Globus pallidus (tissue), 1 donor: Measurements from ENCODE around the gene MYLK.
A peak's percentile ranks its signal among the peaks of the same experiment; 100 is the strongest.
"Not testable (repeated sequence)": the region's sequence is repeated elsewhere in the genome, so short reads cannot be mapped to it uniquely, and the experiment has no call there.

Experiments
- DNase-seq: peaks from one replicate; pipeline ENCODE4 v3.0.0-alpha.2; 2015; ENCODE audit warnings: low spot score

Gene MYLK

DNA sequence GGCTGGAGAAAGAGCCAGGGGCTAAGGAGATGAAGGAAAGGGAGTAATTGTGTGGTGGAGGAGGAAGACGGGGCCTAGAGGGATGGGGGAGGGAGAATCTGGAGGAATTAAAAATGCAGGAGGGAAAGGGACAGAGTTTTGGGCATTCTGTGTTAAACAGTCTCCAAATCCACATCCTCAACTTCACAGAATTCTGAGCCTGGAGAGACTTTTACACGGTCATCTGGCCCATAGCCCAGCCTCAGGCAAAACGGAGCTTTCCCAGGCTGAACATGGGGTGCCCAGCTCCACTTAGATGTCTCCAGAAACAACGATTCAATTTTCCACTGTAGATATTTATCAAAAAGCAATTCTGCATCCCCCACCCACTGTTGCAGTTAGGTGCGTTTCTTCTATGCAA lies 161.7 kb downstream of the MYLK start:
- no peak for DNase-seq

DNA sequence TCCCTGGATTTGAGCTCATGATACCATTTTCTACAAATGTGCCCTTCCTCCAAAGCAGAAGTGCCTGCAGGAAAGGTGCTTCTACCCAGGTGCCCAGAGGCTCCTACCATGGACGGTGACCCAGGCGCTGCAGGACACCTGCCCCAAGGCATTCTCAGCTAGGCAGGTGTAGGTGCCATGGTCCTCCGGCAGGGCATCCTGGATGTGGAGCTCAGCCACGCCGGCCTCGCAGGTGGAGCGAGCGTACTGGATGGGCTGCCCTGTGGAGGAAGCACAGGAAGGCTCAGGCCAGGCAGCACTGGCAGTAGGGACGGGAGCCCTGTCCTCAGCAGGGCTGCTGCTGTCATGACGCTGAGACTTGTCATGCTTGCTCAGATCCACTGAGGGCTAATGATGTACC lies 162.1 kb downstream of the MYLK start:
- DNase-seq: no peak

DNA sequence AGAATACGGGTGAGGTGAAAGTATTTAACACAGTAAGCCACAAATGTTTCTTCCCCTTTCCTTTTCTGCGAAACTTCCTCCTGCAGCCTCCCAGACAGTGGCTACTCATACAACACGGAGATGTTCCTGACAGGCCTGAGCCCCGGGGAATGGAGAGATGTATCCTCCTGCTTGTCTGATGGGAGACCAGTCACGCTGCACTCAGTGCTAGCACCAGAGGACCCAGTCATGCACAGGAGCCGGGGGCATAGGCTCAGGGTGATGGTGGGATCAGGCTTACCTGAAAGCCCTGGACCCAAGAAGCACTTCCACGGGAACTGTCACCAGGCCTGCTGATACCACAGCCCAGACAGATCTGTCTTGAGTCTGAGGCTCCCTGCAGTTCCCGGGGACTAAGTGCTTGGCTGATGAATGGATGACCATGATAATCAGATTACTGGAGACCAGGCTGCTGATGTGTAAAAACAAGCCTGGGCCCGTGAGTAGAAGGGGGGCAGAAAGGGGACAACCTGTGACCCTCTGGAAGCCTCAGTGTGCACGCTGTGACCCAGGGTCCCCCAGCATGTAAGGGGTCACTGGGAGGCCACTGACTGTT lies 162.9 kb downstream of the MYLK start:
- not testable (repeated sequence) for DNase-seq

DNA sequence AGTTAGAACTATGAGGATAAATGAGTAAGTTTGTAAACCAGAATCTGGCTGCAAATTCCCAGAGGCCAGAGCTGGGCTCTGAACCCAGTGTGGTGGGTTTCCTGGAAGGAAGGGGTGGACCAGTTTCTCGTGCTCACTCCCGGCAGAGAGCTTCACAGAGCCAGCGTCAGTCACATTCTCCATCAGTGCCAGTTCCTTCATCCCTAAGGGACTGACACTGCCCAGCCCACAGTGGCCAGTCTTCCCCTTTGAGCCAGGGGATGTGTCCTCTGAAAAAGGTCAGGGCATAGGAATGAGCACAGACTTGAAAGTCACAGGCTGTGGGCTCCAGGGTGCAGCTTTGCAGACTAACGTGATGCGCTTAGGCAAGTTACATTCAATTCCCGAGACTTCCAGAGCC lies 163.5 kb downstream of the MYLK start:
- no peak for DNase-seq

DNA sequence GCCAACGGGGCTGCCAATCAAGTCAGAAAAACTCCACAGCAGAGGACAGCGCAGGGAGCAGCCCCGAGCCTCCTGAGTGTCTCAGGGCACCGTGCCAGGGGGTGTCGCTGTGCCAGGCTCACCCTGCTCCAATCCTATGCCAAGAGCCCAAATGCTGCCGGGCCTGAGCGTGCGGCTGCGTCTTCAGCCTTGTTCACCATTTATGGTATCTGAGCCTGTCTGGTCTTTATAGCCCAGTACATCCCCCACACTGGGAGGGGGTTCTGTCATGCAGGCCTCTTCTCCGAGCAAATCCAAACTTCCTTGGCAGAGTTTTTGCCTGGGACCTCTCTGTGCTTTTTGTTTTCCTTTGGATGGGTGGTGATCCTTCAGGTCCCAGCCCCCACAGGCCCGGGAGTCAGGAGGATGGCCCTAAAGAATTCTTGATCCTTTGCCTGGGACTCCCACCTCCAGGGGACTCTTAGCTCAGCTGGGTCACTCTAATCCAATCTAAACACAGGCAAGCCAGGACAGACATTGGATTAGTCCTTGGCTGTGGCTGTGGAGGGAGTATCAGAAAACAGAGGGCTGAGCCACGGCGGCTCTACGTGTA lies 164.2 kb downstream of the MYLK start:
- DNase-seq: no peak

DNA sequence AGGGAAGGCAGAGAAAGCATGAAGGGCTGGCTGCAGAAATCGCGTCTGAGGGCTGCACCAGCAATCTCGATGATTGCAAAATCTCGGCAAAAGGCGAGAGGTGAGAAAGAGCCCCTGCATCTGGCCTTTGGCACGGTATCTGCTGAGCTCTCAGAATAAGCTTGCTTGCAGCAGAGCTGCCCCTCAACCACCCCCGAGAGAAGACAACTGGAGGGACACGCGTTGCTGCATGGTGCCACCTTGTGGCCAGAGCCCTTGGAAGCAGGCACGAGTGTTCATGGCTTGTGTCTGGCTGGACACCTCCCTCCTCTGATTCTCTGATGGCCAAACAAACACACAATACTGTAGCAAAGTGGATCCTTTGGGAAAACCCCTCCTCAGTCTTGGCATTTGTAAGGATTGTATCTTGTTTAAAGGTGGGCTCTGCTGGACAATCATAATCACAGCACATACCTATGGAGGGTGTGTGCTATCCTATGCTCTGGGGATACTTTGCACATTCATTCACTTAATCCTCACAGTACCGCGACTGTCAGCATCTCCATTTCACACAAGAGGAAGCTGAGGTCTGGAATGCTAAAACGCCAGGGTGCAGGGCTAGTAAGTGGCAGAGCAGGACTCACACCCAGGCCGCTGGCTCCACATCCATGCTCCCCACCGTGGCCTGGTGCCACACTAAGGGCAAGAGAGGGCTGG lies 164.9 kb downstream of the MYLK start:
- peak; percentile 71 for DNase-seq

DNA sequence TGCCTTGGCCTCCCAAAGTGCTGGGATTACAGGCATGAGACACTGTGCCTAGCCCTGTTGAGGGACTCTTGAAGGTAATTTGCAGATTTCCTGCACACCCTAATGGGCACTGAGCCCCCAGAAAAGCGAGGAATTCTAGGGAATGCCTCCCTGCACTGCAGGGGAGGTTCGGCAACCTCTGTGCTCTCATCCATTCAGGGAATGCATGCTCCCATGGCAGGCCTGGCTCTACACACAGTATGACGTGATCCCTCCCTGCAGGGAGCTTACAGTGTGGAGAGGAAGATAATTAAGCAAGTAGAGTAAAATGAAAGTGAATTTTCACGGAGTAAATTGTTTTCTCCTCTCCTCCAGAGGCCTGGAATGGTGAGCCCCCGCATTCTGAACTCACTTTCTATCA lies 166.0 kb downstream of the MYLK start:
- DNase-seq: no peak

DNA sequence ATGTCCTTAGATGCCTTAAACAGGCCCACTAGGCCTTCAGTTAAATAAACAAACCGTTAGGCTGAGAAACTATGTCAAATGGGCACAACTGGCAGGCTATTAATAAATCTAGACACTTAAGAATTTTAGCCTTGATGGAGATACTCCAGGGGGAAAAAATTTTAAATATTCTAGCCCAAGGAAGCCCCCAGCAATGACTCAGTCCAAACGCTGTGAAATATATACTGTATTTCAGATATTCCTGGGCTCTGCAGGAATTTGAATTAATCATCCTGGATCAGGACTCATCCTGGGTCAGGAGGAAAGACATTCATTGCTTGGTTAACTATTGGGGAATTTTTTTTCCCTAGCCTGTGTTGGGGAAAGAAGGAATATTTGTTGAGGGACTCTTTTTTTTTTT lies 166.7 kb downstream of the MYLK start:
- not testable (repeated sequence) for DNase-seq

DNA sequence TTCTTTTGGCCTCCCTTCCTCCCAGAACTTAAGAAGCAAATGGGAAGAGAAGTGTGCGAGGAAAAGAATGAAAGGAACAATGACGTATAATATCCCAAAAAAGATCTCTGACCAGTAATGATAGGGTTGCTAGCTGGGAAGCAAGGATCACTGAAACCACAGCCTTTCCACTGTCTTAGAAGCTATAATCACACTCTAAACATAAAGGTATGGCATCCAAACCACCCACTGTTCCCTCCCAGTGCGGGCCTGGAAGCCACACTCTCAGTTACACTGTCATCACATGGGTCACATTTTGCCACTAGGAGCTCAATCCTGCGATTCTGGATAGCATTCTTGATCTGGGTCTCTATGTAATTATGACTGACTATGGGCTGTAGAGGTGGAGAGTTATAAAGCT lies 167.7 kb downstream of the MYLK start:
- DNase-seq: no peak

DNA sequence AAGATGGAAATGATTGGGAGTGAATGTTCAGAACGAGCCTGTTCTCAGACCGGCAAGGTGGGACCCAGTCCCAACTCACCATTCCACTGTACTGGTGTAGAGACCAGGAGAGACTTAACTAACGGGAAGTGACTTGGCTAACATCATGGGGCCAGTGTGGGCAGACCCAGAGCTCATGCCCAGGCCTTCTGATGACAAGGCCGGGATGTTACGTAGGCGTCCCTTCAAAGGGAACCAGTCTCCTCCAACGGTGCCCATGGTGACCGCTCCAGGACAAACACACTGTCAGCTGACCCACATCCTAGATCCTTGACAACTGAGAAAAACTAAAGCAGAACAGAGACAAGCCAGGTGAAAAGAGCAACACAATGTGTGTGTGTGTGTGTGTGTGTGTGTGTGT lies 170.9 kb downstream of the MYLK start:
- DNase-seq: no peak

DNA sequence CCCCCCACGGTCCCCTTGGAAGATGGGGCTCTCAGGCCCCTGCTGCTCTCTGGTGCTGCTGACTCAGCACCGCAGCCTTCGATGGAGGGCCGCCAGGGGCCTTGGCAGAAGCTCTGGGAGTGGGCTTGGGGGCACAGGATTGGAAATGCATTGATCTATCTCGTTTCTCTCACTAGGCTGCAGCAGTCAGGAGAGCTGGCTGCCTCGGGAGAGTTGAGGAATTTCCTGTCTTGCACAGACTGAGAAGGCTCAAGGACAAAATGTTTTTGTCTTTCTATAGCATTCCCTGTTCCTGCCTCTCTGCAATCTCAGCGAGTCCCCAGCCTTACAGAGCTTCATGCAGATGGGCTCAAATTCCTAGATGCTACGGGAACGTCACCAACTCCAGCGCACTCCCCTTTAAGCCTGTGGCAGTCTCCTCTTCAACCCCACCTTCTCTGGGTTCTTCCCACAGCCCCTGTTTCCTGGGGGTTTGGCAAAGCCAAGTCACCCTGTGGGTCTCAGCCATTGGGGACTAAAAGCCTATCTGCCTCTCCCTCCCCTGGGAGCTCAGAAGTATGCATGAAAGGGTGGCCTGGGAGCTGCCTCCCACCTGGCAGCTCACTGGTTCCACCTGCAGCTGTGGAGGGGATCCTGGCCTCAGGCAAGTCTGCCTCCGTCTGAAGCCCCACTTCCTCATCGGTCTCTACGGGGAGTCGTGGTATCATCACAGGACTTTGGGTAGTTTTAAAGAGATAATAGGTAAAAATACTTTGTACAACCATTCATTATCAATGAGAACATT lies 171.9 kb downstream of the MYLK start:
- DNase-seq: no peak

DNA sequence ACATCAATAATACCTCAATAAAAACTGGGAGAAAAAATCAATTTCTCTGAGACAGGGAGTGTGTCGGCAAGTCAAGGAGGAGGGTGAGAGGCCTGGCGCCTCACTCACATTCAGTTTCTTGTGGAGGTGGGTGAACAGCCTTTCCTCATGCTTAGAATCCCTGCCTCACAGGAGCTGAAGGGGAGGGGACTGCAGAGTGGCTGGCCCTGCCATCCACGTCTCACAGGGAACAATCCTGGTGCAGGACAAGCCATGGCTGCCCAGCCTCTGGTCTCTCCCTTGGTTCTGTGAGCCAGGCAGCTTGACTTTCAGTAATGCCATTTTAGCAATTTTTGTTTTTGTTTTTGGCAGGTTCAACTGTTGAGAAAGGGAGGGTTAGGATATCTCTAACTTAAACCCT lies 172.8 kb downstream of the MYLK start:
- no peak for DNase-seq

DNA sequence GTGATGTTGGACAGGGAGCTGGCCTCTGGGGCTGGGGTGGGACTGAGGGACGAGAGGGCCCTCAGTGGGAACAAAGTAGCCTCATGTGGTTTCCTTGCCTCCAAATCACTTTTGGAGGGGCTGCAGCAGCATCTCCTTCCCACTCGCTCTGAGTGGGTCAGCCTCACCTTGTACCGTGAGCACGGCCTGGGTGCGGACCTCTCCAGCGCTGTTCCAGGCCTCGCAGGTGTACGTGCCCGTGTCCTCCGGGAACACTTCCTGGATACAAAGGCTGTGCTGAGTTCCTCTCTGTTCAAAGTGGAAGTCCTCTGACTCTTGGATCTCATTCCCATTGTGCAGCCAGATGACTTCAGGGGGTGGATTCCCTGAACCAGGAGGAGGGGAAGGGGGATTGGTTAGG lies 175.6 kb downstream of the MYLK start:
- DNase-seq: no peak

DNA sequence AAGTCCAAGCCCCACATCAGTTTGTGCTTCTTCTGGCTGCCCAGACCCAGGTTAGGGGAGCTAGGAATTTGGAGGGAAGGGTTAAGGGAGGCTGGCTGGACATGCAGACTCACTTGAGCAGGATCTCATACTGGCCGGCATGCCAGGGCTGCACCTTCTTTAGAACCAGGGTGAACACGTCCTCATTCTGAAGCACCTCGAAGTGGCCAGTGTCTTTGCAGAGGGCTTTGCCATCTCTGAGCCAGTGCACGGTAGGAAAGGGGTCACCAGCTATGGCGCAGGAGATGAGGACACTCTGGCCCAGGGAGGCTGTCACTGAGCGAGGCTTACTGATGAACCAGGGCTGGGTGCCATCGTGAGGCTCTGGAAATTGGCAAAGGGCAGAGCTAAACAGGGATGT lies 176.5 kb downstream of the MYLK start:
- DNase-seq: not testable (repeated sequence)

DNA sequence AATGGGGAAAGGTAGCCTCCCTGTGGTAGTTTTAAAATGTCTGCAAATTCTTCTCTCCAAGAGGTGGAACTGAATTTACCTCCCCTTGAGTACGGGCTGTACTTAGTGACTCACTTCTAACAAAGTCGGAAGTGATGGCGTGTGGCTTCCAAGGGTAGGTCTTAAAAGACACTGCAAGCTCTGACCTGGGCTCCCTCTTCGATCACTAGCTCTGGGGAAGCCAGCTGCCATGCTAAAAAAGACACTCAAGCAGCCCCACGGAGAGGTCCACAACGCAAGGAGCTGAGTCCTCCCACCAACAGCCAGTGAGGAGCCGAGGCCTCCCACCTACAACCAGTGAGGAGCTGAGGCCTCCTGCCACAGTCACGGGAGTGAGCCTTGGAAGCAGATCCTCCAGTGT lies 177.3 kb downstream of the MYLK start:
- no peak for DNase-seq

DNA sequence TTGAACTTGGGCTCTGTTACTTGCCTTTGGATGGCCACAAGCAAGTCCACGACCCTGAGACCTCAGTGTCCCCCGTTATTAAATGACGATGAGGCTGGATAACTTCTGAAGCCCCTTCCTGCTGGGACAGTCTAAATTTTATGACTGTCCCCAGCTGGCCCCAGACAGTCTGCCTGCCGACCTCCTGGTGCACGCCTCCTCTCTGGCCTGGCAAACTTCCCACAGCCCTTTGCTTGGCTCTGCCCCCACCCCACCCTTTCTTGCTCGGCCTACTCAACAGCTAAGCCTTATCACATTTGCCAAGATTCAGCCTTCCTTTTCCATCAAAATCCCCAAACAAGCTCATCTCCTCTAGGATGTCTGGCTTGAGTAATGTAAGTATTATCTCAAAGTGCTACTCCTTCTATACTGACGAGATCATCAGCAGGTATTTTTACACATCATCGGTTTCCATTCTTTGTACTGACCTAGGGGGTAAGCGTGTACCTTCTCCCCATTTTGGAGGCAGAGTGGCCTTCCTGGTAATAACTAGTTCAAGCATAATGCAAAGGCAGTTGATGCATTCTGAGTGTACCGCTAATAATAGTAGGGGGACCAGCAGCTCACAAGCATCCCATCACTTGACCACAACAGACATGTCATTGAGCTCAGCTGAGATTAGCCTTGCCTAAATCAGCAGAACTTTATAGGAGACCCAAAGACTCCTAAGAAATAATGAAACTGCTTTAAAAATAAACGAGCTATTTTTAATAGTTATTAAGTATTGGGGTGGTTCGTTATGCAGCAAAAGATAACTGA lies 178.4 kb downstream of the MYLK start:
- DNase-seq: no peak

DNA sequence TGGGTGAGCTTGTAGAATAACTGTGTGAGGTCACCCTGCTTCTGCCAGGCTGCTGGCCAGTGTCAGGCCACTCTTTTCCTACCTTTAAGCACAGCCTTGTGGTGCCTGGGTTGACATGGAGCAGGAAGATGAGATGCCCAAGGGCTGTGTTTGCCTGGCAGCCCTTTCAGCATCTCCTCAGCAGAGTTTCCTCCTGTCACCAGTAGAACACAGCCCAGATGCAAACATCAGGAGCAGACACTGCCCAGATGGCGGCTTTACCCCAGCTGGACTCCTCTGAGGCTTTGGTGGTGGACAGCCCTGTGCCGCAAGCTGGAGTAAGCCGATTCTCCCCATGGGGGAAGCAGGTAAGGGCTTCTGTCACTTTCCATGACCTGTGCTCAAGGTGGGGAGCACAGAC lies 180.5 kb downstream of the MYLK start:
- not testable (repeated sequence) for DNase-seq

DNA sequence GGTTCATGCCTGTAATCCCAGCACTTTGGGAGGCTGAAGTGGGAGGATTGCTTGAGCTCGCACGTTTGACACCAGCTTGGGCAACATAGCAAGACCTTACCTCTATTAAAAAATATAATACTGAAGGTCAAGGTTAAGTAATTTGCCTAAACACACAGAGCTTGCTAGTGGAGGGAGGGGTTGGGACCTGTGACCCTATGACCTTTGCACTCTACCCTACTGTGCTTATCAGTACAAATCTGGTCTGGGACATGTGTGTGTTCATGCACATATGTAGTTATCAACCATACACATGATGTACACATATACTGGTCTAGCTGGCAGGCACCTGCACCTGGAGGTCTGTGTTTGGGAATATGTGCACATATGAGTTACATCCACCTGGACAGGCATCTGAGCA lies 181.4 kb downstream of the MYLK start:
- DNase-seq: no peak

DNA sequence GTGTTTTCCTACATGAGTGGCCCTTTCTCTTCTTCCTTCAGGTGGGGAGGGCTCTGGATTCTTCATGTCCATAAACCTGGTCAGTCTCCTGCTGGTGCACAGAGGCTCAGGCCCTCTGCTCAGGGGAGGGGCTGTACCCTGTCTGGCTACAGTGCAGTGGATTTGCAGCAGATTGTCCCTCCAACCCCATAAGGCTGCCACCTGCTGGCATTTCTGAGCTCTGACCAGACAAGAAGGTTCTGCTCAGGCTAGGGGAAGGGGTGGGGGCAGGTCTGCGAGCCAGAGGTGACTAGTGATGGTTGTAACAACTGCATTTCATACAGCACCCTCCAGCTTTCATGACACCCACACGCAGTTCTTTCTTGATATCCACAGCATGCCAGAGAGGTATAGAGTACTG lies 182.1 kb downstream of the MYLK start:
- DNase-seq: peak; percentile 47

DNA sequence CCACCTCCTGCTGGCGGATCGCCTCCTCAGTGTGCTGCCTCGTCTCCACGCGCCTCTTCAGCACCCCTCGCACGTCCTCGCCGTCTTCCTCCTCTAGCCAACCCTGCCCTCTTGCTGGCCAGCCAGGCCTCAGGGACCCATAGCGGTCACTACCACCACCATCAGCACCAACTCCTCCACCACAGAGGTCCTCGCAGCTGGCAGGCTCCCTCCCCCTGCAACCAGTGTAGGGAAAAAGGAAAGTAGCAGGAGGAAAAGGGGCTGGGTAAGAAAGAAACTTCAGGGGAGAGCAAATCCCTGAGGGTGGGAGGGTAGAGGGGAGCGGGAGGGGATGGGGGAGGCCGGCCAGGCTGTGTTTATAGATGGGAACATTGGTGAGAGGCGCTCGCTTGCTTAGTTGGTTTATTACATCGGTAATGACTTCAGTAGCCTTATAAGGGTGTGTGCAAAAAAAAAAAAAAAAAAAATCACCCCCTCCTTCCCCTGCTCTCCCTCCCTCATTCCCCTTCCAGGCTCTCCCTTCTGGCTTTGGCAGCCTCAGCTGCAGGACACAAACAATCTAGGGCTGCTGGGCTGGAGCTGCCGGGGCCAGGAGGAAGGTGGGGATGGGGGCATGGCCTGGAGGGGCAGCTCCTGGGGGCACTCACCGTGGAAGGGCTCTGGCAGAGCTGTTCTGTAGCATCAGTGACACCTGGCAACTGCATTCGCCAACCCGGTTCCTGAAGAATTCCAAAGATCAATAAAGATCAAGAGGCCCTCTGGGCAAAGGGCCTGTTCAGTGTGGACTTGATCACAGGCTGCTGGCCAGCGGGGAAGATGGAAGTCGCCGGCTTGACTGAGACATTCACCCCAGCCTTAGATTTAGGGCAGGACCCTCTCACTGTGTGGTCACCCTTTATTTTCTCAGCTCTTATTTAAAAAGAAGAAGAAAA lies 183.1 kb downstream of the MYLK start:
- DNase-seq: peak; percentile 57

DNA sequence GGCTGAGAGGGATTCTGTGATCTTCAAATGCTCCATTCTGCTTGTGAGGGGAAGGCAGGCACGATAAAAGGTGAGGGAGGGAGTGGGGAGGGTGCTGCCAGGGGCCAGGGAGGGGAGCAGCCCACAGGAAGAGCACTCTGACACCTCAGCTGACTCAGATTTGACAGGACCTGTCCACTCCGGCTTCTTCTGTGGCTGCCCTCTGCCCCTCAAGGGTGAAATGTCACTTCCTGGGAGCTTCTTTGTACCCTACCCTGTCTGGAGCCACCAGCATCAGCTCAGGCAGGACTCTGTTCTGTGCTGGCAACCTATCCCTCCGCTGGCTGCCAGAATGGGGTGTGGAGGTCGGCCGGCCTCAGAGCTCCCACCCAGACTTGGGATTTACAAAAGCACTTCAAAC lies 185.3 kb downstream of the MYLK start:
- DNase-seq: no peak
